DOHH2 (cell line): ENCODE measurements around the gene GPR149.

ENCODE experiments used
- H3F3A ChIP-seq: fragments of 200-600 bp; sonication (generic), shearing (Covaris generic); 2 replicates; pipeline ENCODE4 v1.6.0; 2016; ENCODE audit warnings: antibody characterized with exemption, mild to moderate bottlenecking; ENCODE audit not compliant: control insufficient read depth, insufficient read depth
- H3K27ac ChIP-seq: fragments of 200-600 bp; sonication (generic); 2 replicates; pipeline ENCODE4 v1.5.1; 2014; ENCODE audit warnings: low read depth, mild to moderate bottlenecking, low read length, moderate library complexity
- H3K27me3 ChIP-seq: fragments of 200-600 bp; sonication (generic); 2 replicates; pipeline ENCODE4 v1.6.1; 2014; ENCODE audit warnings: mild to moderate bottlenecking, low read length, mixed read lengths; ENCODE audit not compliant: control insufficient read depth
- H3K36me3 ChIP-seq: fragments of 200-600 bp; sonication (generic); 2 replicates; pipeline ENCODE4 v1.6.1; 2014; ENCODE audit warnings: mild to moderate bottlenecking, low read length, moderate library complexity, mixed read lengths; ENCODE audit not compliant: control insufficient read depth
- H3K4me1 ChIP-seq: fragments of 200-600 bp; sonication (generic); 2 replicates; pipeline ENCODE4 v1.6.1; 2014; ENCODE audit warnings: mild to moderate bottlenecking, low read length, mixed read lengths; ENCODE audit not compliant: control insufficient read depth
- H3K4me2 ChIP-seq: fragments of 200-600 bp; sonication (generic); 2 replicates; pipeline ENCODE4 v1.6.0; 2014; ENCODE audit warnings: mild to moderate bottlenecking, low read length, moderate library complexity
- H3K4me3 ChIP-seq: fragments of 200-600 bp; sonication (generic); 2 replicates; pipeline ENCODE4 v1.5.1; 2014; ENCODE audit warnings: mild to moderate bottlenecking, low read length, mixed read lengths
- H3K79me2 ChIP-seq: fragments of 200-600 bp; sonication (generic); 2 replicates; pipeline ENCODE4 v1.6.1; 2014; ENCODE audit warnings: mild to moderate bottlenecking, low read length, mixed read lengths; ENCODE audit not compliant: control insufficient read depth
- H3K9me2 ChIP-seq: fragments of 200-600 bp; sonication (generic); replicated peaks from 2 replicates; pipeline ENCODE4 v1.6.1; 2014; ENCODE audit warnings: mild to moderate bottlenecking, low read length, mixed read lengths; ENCODE audit not compliant: control insufficient read depth
- H3K9me3 ChIP-seq: fragments of 200-600 bp; sonication (generic); 2 replicates; pipeline ENCODE4 v1.6.1; 2014; ENCODE audit warnings: antibody characterized with exemption, low read length, mixed read lengths; ENCODE audit not compliant: control insufficient read depth, insufficient read depth
- H4K20me1 ChIP-seq: fragments of 200-600 bp; sonication (generic); 2 replicates; pipeline ENCODE4 v1.6.0; 2014; ENCODE audit warnings: low read depth, mild to moderate bottlenecking, antibody characterized with exemption, low read length, moderate library complexity; ENCODE audit not compliant: control insufficient read depth, insufficient read depth
- CTCF ChIP-seq: fragments of 200-600 bp; sonication (generic); IDR thresholded peaks from one replicate; pipeline ENCODE4 v1.5.1; 2014; ENCODE audit warnings: antibody characterized with exemption, mild to moderate bottlenecking, low read depth, low read length; ENCODE audit not compliant: poor library complexity, severe bottlenecking
- EZH2phosphoT487 ChIP-seq: fragments of 200-600 bp; sonication (generic); IDR thresholded peaks from 2 replicates; pipeline ENCODE4 v1.6.1; 2017; ENCODE audit warnings: borderline replicate concordance, mild to moderate bottlenecking, antibody characterized with exemption, low read length, moderate library complexity, mixed read lengths

Gene GPR149

GRCh38 chr3:154430014-154430413, at the start of gene GPR149:
Gene GPR149, minus strand, starts transcription at chr3:154430190. Its CDS starts 575 bp downstream, at chr3:154429615.
- Histone ChIP-seq H3K9me2 (no peaks in the 10 kb centered on the region), H3K36me3 (no peaks in the 10 kb centered on the region), H3K27ac (no peak within 1 kb of the TSS), H4K20me1 (no peaks in the 10 kb centered on the region), H3K27me3 (no peaks in the 10 kb centered on the region), H3K79me2 (no peaks in the 10 kb centered on the region), H3K9me3 (no peaks in the 10 kb centered on the region), H3F3A (no peaks in the 10 kb centered on the region), H3K4me2 (no peak within 1 kb of the TSS), H3K4me3 (no peak within 1 kb of the TSS), H3K4me1 (no peaks in the 10 kb centered on the region)
- no peak for TF ChIP-seq EZH2phosphoT487
- TF ChIP-seq CTCF: no peak

- Histone ChIP-seq H3F3A (no peaks in the 10 kb centered on the region), H3K4me1 (no peaks in the 10 kb centered on the region), H3K9me2 (no peaks in the 10 kb centered on the region), H3K36me3 (no peaks in the 10 kb centered on the region), H3K4me2 (no peak overlapping the region), H3K79me2 (no peaks in the 10 kb centered on the region), H3K4me3 (no peak overlapping the region), H3K27ac (no peak overlapping the region), H4K20me1 (no peaks in the 10 kb centered on the region), H3K9me3 (no peaks in the 10 kb centered on the region; the same call in 1 of the 2 replicates), H3K27me3 (no peaks in the 10 kb centered on the region)
- TF ChIP-seq CTCF: no peak
- no peak for TF ChIP-seq EZH2phosphoT487
These were observed 43.8 kb upstream of the GPR149 start for GRCh38 chr3:154473769-154474168.

- H3K9me2 ChIP-seq: no peaks in the 10 kb centered on the region
- no peak overlapping the region for H3K27ac ChIP-seq
- TF ChIP-seq CTCF: no peak
- TF ChIP-seq EZH2phosphoT487: no peak
- H3K4me3 ChIP-seq: no peak overlapping the region
- H3K4me2 ChIP-seq: no peak overlapping the region
- H3K79me2 ChIP-seq: no peaks in the 10 kb centered on the region
- H3K9me3 ChIP-seq: no peaks in the 10 kb centered on the region; the same call in 1 of the 2 replicates
- no peaks in the 10 kb centered on the region for H3K27me3 ChIP-seq
- no peaks in the 10 kb centered on the region for H3F3A ChIP-seq
- no peaks in the 10 kb centered on the region for H4K20me1 ChIP-seq
- no peaks in the 10 kb centered on the region for H3K4me1 ChIP-seq
- H3K36me3 ChIP-seq: no peaks in the 10 kb centered on the region
These were observed 39.6 kb upstream of the GPR149 start for GRCh38 chr3:154469585-154469984.
